OCI-M2 (cell line): ENCODE results near the gene SLC9A4.

Source experiments
- DNase-seq: peaks from one replicate; lab custom pipeline; 2025; ENCODE audit not compliant: unreplicated experiment; lab: John Stamatoyannopoulos, UW

Gene SLC9A4

GRCh38 chr2:102453501-102453900 lies 19.5 kb upstream of the SLC9A4 start:
- DNase-seq: no peak

- no peak for DNase-seq
These were observed 17.9 kb upstream of the SLC9A4 start for GRCh38 chr2:102455061-102455670.

GRCh38 chr2:102460467-102460866 lies 12.6 kb upstream of the SLC9A4 start:
- no peak for DNase-seq

GRCh38 chr2:102461188-102461587 lies 11.8 kb upstream of the SLC9A4 start:
- DNase-seq: no peak

- no peak for DNase-seq
These were observed 9.9 kb upstream of the SLC9A4 start for GRCh38 chr2:102463160-102463559.

- no peak for DNase-seq
These were observed 2.9 kb upstream of the SLC9A4 start for GRCh38 chr2:102470168-102470567.

GRCh38 chr2:102473631-102474030 lies 605 bp downstream of the SLC9A4 start:
- DNase-seq: no peak

- DNase-seq: no peak
These were observed 1.8 kb downstream of the SLC9A4 start for GRCh38 chr2:102474785-102475184.

- DNase-seq: no peak
These were observed 5.9 kb downstream of the SLC9A4 start for GRCh38 chr2:102478686-102479470.

- no peak for DNase-seq
These were observed 7.5 kb downstream of the SLC9A4 start for GRCh38 chr2:102480285-102481195.

- DNase-seq: no peak
These were observed 8.9 kb downstream of the SLC9A4 start for GRCh38 chr2:102481931-102482330.

GRCh38 chr2:102483086-102483485 lies 10.1 kb downstream of the SLC9A4 start:
- no peak for DNase-seq

GRCh38 chr2:102484310-102485061 lies 11.5 kb downstream of the SLC9A4 start:
- DNase-seq: no peak

GRCh38 chr2:102485147-102485785 lies 12.2 kb downstream of the SLC9A4 start:
- DNase-seq: no peak

GRCh38 chr2:102486941-102487702 lies 14.1 kb downstream of the SLC9A4 start:
- DNase-seq: no peak

GRCh38 chr2:102487761-102488462 lies 14.9 kb downstream of the SLC9A4 start:
- DNase-seq: no peak

- DNase-seq: no peak
These were observed 16.6 kb downstream of the SLC9A4 start for GRCh38 chr2:102489646-102490045.

GRCh38 chr2:102492006-102492405 lies 19.0 kb downstream of the SLC9A4 start:
- no peak for DNase-seq

GRCh38 chr2:102494570-102494969 lies 21.5 kb downstream of the SLC9A4 start:
- no peak for DNase-seq
